NCI-H69 (cell line): Measurements from ENCODE around the gene ESRRA.

Experiments used
- DNase-seq: peaks from one replicate; lab custom pipeline; 2025; lab: John Stamatoyannopoulos, UW

ESRRA gene

DNA sequence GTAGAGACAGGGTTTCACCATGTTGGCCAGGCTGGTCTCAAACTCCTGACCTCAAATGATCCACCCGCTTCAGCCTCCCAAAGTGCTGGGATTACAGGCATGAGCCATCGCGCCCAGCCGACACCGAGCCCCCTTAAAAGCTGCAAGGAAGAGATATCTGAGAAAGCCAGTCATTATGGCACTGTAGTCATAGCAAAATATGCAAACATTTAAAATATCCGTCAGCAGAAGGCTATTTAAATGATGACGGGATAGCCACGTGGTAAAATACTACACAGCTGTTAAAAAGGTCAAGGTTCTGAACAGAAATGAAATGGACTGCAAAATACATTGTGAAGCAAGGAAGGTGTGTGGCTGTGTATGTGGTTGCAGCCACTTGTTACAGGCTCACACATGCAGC lies 28.2 kb downstream of the ESRRA start:
- no peak for DNase-seq

DNA sequence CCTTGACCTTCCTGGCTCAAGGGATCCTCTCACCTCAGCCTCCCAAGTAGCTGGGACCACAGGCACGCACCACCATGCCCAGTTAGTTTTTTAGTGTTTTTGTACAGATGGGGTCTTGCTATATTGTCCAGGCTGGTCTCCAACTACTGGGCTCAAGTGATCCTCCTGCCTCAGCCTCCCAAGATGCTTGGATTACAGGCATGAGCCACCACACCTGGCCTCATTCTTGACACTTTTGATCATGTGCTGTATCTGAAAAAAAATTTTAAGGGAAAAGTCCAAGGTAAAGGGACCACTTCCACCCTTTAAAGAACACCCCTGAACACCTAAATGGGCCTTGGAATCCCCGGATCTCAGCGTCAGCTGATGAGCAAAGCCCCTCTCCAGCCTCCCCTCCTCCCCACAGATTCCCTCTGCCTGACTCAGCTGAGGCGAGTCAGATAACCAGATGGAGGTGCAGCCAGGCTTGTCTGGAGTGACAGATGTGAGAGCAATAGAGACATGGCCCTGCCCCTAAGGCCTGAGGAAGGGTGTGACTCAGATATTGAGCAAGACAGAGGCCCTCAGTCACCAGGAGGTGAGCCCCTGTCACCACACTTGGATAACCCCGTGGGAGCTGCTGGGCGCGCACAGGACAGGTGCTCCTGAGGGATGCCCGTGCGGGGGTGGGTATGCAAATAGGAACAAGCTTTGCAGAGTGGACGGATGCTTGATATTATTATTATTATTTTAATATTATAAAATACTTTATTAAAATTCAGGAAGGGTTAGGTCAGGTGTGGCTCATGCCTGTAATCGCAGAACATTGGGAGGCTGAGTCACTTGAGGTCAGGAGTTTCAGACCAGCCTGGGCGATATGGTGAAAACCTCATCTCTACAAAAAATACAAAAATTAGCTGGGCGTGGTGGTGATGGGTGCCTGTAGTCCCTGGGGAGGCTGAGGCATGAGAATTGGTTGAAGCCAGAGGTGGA lies 29.7 kb downstream of the ESRRA start:
- peak; percentile 97 for DNase-seq

DNA sequence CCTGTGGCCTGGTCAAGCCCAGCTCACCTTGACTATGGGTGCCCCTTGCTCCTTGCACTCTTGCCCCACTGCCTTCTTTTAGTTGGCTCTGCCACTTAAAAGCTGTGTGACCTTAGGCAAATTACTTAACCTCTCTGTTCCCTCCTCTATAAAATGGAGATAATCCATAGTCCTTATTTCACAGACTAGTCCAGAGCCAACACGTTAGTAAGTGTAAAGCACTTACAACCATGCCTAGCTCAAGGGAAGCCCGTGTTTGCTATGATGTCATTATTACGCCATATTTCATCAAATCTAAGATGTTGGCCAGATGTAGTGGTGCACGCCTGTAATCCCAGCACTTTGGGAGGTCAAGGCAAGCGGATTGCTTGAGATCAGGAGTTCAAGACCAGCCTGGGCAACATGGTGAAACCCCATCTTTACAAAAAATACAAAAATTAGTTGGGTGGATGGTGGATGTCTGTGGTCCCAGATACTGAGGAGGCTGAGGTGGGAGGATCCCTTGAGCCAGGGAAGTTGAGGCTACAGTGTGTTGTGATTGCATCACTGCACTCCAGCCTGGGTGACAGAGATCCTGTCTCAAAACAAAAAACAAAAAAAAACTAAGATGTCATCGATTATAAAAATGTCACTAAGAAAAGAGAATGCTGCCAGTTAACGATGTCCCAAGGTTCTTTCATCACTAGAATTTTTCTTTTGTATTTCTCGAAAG lies 32.4 kb downstream of the ESRRA start:
- no peak for DNase-seq

DNA sequence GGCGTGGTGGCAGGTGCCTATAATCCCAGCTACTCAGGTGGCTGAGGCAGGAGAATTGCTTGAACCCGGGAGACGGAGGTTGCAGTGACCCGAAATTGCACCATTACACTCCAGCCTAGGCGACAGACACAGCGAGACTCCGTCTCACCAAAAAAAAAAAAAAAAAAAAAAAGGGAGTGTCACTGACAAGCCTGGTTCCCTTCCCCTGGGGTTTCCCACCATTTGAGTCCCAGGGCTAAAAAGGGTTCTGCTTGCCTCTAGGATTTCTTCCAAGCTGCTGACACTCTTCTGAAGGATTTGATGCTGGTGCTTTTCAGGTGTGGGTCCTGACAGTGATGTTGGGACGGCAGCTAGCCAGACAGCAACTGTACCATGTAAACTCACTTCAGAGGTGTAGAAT lies 33.4 kb downstream of the ESRRA start:
- DNase-seq = no peak

DNA sequence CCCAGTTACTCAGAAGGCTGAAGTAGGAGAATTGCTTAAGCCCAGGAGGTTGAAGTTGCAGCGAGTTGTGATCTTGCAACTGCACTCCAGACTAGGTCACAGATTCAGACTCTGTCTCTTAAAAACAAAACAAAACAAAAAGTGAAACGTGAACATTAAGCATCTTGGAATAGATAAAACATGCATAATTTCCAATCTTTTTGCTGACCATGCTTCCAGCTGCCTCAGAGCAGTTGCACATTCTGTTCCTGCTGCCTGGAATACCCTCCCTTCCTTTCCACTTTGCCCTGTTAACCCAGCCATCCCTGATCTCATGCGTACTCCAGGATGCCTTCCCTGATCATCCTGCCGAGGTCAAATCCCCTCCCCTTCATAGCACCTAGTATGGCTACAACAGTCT lies 34.0 kb downstream of the ESRRA start:
- no peak for DNase-seq

DNA sequence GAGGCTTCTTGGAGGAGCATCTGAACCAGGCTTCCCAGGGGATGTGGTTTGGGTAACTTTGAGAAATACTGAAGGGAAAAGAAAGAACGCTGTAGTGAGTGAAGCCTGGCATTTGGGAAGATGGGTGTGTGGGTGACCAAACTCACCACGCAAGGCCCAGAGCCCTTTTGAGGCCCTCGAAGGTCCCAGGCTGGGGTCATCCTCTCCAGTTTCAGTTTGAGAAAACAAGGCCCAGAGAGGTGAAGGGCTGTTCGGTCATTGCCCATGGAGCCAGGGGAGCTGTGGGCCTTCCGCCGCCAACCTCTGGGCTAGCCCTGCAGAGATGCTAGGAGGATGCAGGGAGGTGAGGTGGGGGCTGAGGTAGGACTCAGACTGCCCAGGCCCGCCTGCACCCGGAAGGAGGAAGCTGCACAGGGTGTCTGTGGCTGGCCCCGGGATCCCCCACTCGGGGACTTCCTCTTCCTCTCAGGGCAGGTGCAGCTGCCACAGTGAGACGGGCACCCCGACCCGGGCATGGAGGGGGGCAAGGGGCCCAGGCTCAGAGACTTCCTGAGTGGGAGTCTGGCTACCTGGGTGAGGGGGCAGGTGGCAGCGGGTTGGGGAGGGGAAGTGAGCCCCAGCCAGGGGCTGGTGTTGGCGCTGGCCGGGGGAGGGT lies 34.6 kb downstream of the ESRRA start, which contains the start of gene CCDC88B:
CCDC88B (plus strand) TSS at position 451 of the 655 bp plus-strand sequence; CDS start at position 514, 63 bp downstream.
- no peak for DNase-seq

DNA sequence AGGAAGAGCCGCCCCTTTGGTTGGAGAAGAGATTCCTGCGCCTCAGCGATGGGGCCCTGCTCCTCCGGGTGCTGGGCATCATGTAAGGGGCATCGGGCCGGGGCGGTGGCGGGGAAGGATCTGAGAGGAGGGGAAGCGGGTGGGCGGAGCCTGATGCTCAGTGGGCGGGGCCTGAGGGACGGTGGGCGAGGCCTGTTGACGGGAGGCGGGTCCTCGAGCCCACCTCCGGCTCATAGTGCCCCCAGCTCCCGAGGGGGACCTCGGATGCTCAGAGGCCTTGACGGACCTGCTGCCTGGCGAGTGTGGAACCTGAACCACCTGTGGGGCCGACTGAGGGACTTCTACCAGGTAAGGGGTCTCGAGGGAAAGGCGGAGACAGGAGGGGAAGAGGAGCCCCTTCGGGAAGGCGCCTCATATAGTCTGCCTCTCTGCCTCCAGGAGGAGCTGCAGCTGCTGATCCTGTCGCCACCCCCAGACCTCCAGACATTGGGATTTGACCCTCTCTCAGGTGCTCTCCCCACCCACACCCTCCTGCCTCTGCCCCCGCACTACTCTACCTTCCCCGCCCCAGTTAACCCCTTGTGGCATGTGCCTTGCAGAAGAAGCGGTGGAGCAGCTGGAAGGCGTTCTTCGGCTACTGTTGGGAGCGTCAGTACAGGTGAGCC lies 35.5 kb downstream of the ESRRA start:
- DNase-seq = no peak

DNA sequence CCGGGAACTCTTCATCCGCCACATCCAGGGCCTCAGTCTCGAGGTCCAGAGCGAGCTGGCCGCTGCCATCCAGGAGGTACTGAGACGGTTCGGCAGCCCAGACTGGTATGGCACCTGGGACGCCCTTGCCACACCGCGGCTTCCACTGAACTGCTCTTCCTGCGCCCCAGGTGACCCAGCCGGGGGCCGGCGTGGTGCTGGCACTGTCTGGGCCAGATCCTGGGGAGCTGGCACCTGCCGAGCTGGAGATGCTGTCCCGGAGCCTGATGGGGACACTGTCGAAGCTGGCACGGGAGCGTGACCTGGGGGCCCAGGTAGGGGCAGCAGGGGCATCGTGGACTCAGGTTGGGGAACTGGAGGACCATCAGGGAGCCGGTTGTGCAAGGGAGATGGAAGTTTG lies 36.1 kb downstream of the ESRRA start:
- no peak for DNase-seq

DNA sequence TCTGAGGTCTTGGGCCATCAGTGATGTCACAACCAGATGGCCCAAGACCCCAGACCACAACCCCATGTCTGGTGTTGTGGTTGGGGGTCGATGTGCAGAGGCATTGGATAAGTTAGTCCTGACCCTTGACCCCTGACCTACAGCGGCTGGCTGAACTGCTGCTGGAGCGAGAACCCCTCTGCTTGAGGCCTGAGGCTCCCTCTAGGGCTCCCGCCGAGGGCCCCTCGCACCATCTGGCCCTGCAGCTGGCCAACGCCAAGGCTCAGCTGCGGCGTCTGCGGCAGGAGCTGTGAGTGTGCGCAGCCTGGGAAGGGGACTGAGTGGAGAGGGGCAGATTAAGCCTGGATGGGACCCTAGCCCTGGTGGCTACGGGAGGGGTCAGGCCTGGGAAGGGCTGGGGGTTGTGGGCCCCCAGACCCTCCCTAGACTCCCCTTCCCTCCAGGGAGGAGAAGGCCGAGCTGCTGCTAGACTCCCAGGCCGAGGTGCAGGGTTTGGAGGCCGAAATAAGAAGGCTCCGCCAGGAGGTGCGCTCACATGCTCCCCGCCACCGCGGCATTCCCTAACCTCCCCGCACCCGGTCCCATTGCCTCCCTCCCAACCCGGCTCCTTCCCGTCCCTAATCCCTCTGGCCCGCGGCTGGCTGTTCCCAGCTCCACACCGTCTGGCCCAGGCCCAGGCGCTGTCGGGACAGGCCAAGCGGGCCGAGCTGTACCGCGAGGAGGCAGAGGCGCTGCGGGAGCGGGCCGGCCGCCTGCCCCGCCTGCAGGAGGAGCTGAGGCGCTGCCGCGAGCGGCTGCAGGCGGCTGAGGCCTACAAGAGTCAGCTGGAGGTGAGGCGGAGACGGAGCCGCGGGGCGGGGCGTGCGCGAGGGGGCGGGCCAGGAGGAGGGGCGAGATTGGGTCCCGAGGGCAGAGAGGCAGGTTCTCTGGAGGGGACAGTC lies 36.8 kb downstream of the ESRRA start:
- DNase-seq = peak; percentile 94

DNA sequence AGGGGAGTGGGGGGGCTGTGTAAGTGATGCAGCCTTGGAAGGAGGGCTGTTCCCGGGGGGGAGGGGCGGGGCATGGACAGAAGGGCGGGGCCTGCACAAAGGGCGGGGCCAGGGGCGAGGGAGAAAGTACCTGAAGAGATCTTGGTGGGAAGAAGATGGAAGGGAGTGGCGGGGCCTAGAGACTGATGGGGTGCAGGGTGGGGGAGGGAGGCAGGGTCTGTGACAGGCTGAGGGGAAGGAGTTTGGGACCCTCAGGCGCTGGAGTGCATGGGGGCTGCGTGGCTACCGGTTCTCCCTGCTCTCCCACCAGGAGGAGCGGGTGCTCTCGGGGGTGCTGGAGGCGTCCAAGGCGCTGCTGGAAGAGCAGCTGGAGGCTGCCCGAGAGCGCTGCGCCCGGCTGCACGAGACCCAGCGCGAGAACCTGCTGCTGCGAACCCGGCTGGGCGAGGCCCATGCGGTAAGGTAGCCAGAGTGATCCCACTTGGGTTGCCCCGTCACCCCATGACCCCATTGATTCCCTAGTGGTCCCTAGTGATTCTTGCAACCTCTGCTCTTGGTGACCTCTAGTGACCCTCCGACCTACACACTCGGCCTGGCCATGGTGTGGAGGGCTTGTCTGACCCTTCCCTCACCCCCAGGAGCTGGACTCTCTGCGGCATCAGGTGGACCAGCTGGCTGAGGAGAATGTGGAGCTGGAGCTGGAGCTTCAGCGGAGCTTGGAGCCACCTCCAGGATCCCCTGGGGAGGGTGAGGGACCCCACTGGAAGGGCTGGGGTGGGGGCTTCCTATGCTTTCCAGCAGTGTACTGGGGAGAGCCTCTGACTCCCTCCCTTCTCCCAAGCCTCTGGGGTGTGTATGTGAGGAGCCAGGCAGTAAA lies 37.8 kb downstream of the ESRRA start:
- DNase-seq = no peak

DNA sequence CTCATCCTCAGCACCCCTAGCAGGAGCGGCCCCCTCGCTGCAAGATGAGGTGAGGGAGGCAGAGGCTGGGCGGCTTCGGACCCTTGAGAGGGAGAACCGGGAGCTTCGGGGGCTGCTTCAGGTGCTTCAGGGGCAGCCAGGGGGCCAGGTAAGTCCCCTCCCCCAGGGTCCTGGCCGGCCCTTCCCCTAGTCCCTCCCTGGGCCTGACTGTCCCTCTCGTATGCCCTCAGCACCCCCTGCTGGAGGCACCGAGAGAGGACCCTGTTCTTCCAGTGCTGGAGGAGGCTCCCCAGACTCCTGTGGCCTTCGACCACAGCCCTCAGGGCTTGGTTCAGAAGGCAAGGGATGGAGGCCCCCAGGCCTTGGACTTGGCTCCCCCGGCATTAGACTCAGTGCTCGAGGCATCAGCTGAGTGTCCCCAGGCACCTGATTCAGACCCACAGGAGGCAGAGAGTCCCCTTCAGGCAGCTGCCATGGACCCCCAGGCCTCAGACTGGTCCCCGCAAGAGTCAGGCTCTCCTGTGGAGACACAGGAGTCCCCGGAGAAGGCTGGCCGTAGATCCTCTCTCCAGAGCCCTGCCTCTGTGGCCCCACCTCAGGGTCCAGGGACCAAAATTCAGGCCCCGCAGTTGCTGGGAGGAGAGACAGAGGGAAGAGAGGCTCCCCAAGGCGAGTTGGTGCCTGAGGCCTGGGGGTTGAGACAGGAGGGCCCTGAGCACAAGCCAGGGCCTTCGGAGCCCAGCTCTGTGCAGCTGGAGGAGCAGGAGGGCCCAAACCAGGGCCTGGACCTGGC lies 38.6 kb downstream of the ESRRA start:
- DNase-seq = peak; percentile 68

DNA sequence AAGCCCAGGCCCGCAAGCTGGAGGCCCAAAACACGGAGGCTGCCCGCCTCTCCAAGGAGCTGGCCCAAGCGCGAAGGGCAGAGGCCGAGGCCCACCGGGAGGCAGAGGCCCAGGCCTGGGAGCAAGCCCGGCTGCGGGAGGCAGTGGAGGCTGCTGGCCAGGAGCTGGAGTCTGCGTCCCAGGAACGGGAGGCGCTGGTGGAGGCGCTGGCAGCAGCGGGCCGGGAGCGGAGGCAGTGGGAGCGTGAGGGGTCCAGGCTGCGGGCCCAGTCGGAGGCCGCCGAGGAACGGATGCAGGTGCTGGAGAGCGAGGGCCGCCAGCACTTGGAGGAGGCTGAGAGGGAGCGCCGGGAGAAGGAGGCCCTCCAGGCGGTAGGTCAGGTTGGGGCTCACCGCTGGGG lies 39.5 kb downstream of the ESRRA start:
- DNase-seq = no peak

DNA sequence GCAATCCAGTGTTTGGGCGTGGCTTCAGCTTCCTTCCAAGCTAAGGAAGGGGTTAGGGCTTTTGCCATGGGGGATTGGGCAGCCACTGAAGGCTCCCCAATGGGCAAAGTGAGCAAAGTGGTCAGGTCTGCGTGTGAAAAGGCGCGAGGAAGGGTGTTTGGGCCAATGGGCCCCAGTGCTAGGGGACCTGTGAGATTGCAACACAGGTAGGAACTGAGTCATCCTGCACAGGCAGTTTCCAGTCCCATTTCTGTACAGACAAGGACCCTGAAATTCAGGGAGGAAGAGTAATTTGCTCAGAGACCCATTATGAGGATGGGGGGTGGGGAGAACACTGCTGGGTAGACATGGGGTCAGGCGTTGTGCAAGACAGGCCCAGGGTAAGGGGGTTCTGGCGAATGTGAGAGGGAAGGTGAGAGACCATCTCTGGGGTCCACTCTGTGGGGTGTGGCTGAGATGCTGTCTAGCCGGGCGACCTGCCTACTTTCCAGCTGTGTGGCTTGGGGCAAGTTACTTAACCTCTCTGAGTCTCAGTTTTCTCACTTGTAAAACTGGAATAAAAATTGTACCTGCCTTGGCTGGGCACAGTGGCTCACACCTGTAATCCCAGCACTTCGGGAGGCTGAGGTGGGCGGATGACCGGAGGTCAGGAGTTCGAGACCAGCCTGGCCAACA lies 42.0 kb downstream of the ESRRA start:
- DNase-seq = no peak

DNA sequence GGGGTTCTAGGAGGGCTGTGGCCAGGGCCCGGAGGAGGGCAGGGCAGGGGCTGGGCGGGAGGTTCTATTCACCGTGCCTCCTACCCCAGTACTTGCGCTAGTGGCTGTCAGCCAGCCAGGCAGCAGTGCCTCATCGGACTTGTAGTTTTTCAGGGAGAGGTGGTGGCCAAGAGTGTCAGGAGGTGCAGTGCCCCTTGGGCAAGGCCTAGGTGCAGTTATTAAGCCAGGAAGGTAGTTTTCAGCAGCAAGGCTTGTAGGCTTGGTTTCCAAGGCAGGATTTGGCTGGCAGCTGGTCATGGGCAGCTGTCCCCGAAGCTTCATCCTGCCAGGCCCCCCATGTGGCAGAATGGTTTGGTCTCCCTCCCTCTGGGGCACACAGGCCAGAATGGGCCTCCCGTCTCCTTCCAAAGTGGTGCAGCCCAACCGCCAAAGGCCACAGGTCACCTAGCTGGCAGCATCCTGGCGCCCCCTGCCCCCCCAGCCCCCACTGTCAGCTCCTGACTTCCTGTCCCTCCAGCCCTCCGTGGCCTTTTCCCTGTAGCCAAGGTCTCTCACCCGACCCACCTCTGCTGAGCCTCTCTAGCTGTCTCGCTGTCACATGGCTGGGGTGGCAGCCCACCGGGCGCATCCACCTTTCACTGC lies 43.2 kb downstream of the ESRRA start:
- peak; percentile 54 for DNase-seq

DNA sequence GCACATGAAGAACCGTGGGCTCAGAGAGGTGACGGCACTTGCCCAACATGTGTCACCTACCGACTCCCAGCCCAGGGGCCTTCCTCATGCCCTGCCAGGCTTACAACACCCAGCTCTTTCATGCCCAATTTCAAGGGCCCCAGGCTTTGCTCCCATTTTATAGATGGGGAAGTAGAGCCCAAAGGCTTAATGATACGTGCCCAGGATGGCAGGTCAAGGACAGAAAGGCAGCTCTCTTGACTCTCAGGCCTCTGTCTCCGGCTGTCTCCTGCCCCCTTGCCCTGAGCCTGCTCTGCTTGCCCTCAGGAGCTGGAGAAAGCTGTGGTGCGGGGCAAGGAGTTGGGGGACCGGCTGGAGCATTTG lies 43.7 kb downstream of the ESRRA start:
- no peak for DNase-seq

DNA sequence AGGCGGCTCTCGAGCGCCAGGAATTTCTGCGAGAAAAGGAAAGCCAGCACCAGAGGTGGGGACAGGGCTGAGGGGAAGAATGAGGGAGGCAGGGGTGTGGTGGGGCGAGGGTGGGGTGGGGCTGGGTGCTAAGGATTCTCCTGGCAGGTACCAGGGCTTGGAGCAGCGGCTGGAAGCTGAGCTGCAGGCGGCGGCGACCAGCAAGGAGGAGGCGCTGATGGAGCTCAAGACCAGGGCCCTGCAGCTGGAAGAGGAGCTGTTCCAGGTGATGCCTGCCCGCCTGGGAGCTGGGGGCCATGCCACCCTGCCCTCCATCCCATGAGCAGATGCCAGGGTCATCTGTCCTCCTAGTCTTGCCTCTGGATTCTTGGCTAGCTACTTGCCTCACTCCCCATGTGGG lies 44.1 kb downstream of the ESRRA start:
- DNase-seq = no peak

DNA sequence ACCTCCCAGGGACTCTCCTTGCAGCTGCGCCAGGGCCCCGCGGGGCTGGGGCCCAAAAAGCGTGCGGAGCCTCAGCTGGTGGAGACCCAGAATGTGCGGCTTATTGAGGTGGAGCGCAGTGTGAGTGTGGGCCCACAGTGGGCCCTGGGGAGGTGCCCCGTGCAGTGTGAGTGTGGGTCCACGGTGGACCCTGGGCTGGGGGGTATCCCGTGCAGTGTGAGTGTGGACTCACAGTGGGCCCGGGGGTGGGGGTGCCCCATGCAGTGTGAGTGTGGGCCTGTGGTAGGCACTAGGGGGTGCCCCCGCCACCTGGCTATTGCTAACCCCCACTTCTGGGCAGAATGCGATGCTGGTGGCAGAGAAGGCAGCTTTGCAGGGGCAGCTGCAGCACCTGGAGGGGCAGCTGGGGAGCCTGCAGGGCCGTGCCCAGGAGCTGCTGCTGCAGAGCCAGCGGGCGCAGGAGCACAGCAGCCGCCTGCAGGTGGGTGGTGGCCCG lies 45.9 kb downstream of the ESRRA start:
- DNase-seq = no peak
